ENCODE data around the gene ZXDB.

DNA sequence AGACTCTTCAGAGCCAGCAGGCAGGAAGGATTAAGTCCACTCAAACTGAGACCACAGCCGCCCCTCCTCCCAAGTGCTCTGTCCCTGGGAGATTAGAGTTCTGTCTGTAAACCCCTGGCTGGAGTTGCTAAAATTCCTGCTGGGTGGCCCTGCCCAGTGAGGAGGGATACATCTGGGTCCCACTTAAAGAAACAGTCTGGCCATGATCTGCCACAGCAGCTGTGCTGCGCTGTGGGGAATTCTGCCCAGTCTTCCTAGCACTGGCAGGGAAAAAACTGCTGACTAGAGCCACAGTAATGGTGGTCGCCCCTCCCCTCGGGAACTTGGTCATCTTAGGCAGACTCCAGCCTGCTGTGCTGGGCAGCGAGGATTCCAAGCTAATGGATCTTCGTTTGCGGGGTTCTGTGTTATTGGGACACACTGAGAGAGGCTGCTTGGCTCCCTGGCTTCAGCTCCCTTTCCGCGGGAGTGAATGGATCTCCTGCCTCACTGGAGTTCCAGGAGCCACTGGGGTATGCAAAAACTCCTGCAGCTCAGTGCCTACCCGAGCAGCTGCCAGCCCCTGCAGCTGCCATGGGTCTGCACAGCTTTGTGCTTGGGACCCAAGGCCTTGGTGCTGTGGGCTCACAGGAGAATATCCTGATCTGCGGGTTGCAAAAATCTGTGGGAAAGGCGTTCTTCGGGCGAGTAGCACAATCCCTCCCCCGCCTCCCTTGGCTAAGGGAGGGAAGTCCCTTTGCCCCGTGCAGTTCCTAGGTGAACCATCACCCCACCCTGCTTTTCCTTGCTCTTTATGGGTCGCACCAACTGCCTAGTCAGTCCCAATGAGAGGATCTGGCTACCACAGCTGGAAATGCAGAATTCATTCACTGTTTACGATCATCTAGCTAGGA is 15.7 kb downstream of the ZXDB start:
- TF ChIP-seq, protein P1, sequence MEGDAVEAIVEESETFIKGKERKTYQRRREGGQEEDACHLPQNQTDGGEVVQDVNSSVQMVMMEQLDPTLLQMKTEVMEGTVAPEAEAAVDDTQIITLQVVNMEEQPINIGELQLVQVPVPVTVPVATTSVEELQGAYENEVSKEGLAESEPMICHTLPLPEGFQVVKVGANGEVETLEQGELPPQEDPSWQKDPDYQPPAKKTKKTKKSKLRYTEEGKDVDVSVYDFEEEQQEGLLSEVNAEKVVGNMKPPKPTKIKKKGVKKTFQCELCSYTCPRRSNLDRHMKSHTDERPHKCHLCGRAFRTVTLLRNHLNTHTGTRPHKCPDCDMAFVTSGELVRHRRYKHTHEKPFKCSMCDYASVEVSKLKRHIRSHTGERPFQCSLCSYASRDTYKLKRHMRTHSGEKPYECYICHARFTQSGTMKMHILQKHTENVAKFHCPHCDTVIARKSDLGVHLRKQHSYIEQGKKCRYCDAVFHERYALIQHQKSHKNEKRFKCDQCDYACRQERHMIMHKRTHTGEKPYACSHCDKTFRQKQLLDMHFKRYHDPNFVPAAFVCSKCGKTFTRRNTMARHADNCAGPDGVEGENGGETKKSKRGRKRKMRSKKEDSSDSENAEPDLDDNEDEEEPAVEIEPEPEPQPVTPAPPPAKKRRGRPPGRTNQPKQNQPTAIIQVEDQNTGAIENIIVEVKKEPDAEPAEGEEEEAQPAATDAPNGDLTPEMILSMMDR (conservative IDR thresholded peaks at IDR 0.05; ENCODE audit: low read depth in 2 of 2) = no peak
- TF ChIP-seq JUNB (IDR thresholded peaks at IDR 0.05; ENCODE audit: unreplicated experiment) = no peak
- TF ChIP-seq EZH2phosphoT487 (IDR thresholded peaks at IDR 0.05; ENCODE audit: unreplicated experiment) = no peak
